ENCODE results near the gene SORCS2. TPM values are rescaled to one million over a fixed set of nuclear protein-coding genes. Genes with fewer than 3 reads are reported as not detected.

The SORCS2 gene
- polyA plus RNA-seq, 1 donor from 2014 or later, result 1.0 TPM

DNA sequence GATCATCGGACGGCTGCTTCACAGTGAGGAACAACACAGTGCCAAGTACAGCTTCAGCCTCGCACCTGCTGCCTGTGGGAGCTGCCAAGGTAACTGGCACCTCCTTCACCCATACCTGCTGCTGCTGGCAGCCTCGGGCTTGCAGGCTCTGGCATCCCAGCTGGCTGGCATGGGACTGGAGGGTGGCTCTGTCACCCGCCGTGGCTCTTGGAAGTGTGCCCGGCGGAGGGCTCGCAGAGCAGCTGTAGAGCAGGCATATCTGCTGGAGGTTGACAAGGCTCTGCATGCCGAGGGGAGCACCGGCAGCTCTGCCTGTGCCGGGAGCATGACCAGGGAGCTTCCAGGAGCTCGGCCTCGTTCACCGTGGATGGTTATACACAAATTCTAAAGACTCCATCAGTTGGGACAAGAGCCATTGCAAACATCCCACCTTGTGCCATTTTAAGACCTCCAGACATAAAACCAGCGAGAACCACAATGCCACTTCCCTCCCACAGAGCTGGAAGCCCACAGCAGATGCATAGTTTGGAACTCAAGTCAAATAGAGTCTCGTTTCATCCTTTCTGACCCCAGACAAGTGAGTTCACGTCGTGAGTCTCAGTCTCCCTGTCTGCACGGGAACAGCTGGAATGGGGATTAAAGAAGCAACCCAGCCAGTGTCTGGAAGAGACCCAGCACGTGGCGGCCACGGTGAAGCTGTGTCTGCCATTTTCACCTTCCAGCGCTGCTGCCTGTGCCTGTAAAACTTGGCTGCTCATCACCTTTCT lies 326.7 kb downstream of the SORCS2 start:
- H3K27ac ChIP-seq (ENCODE audit: low read length), result no peak overlapping the region

More for the DNA sequence above, 326.7 kb downstream of the SORCS2 start:
- Histone ChIP-seq H3K27me3 (ENCODE audit: insufficient read depth, low read depth, low read length) (no peaks in the 10 kb centered on the region), H3K9me2 (ENCODE audit: insufficient read depth, low read length) (no peaks in the 10 kb centered on the region), H2AFZ (ENCODE audit: low read depth, low read length) (no peak overlapping the region), H3K4me2 (ENCODE audit: low read length) (no peak overlapping the region), H3K9ac (ENCODE audit: low read length) (no peak overlapping the region), H3K4me3 (ENCODE audit: low read length) (no peak overlapping the region), H3K79me2 (replicated peaks; ENCODE audit: insufficient read depth, low read length) (no peaks in the 10 kb centered on the region), H3K36me3 (ENCODE audit: insufficient read depth, low read length) (no peaks in the 10 kb centered on the region), H4K20me1 (ENCODE audit: insufficient read depth) (no peaks in the 10 kb centered on the region), H3F3A (ENCODE audit: insufficient read depth, low read length, poor library complexity, severe bottlenecking) (peaks cover 4% of the 10 kb centered on the region), H3K9me3 (ENCODE audit: low read length) (no peaks in the 10 kb centered on the region)
- TF ChIP-seq SMC3 (conservative IDR thresholded peaks at IDR 0.05; ENCODE audit: poor library complexity) (no peak), RAD21 (conservative IDR thresholded peaks at IDR 0.05) (no peak), POLR2AphosphoS5 (IDR thresholded peaks at IDR 0.05) (no peak), EP300 (conservative IDR thresholded peaks at IDR 0.05; ENCODE audit: poor library complexity, severe bottlenecking) (no peak), TAF1 (IDR thresholded peaks at IDR 0.05; ENCODE audit: low read depth) (no peak), REST (IDR thresholded peaks at IDR 0.05; ENCODE audit: borderline replicate concordance) (no peak), CTCF (IDR thresholded peaks at IDR 0.05; ENCODE audit: poor library complexity, severe bottlenecking) (no peak), MXI1 (conservative IDR thresholded peaks at IDR 0.05; ENCODE audit: poor library complexity, severe bottlenecking) (no peak), EZH2 (IDR thresholded peaks at IDR 0.05; ENCODE audit: borderline replicate concordance, insufficient read depth, low read length, poor library complexity, severe bottlenecking) (no peak)

All from neural cell (in vitro differentiated cells).